ENCODE measurements around the gene CAPN10.

GRCh38 chr2:240643811-240644150 is 57.2 kb downstream of the CAPN10 start:
- TF ChIP-seq GABPA (IDR thresholded peaks at IDR 0.05; ENCODE audit: low read depth) (no peak), CTCF (IDR thresholded peaks at IDR 0.05; ENCODE audit: insufficient read depth, low read length) (no peak)

All from HL-60 (cell line).